Type B pancreatic cell (in vitro differentiated cells): Measurements from ENCODE around the gene PCSK1N. TPM values are rescaled to one million over a fixed set of nuclear protein-coding genes. Genes with fewer than 3 reads are reported as not detected.
A peak's percentile ranks its signal among the peaks of the same experiment; 100 is the strongest.

ENCODE experiments used
- DNase-seq: peaks from one replicate; pipeline ENCODE4 v3.0.0; 2021; ENCODE audit warnings: mixed read lengths; ENCODE audit not compliant: unreplicated experiment; ENCODE audit errors: extremely low spot score
- H3K27ac Mint-ChIP-seq: 2 replicates; pipeline ENCODE4 v1.8.0; 2021; ENCODE audit warnings: mild to moderate bottlenecking, mixed read lengths
- H3K27me3 Mint-ChIP-seq: 2 replicates; pipeline ENCODE4 v1.8.0; 2021; ENCODE audit warnings: mixed read lengths
- H3K36me3 Mint-ChIP-seq: 2 replicates; pipeline ENCODE4 v1.8.0; 2021; ENCODE audit warnings: mixed read lengths
- H3K4me1 Mint-ChIP-seq: one replicate; pipeline ENCODE4 v1.8.0; 2021; ENCODE audit warnings: mixed read lengths; ENCODE audit not compliant: unreplicated experiment
- H3K4me3 Mint-ChIP-seq: 2 replicates; pipeline ENCODE4 v1.8.0; 2021; ENCODE audit warnings: mild to moderate bottlenecking, mixed read lengths
- H3K9me3 Mint-ChIP-seq: 2 replicates; pipeline ENCODE4 v1.8.0; 2021; ENCODE audit warnings: mixed read lengths
- total RNA-seq: library from RNA; stranded (reverse); gene quantifications from 2 replicates; pipeline ENCODE4 v1.2.1, GENCODE V29; 2021; ENCODE audit warnings: low replicate concordance
- TF ChIP-seq, protein P1 (sequence below): fragments of 200-600 bp; sonication (generic); conservative IDR thresholded peaks from 2 replicates; pipeline ENCODE4 v1.5.0; 2021; ENCODE audit warnings: antibody characterized with exemption, mild to moderate bottlenecking

PCSK1N gene
- total RNA-seq, 1 donor from 2014 or later: 109 TPM

DNA sequence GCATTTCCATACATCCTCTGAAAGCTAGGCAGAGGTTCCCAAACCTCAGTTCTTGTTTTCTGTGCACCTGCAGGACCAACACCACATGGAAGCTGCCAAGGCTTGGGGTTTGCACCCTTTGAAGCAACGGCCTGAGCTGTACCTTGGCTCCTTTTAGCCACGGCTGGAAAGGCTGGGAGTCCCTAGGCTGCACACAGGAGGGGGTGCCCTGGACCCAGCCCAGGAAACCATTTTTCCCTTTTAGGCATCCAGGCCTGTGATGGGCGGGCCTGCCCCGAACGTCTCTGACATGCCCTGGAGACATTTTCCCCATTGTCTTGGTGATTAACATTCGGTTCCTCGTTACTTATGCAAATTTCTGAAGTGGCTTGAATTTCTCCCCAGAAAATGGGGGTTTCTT, 17.4 kb upstream of the PCSK1N start:
- TF ChIP-seq, protein P1, sequence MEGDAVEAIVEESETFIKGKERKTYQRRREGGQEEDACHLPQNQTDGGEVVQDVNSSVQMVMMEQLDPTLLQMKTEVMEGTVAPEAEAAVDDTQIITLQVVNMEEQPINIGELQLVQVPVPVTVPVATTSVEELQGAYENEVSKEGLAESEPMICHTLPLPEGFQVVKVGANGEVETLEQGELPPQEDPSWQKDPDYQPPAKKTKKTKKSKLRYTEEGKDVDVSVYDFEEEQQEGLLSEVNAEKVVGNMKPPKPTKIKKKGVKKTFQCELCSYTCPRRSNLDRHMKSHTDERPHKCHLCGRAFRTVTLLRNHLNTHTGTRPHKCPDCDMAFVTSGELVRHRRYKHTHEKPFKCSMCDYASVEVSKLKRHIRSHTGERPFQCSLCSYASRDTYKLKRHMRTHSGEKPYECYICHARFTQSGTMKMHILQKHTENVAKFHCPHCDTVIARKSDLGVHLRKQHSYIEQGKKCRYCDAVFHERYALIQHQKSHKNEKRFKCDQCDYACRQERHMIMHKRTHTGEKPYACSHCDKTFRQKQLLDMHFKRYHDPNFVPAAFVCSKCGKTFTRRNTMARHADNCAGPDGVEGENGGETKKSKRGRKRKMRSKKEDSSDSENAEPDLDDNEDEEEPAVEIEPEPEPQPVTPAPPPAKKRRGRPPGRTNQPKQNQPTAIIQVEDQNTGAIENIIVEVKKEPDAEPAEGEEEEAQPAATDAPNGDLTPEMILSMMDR: no peak
- no peak for DNase-seq
- Mint-ChIP-seq H3K9me3 (peaks cover 10% of the 10 kb centered on the region), H3K4me3 (no peak overlapping the region), H3K36me3 (no peaks in the 10 kb centered on the region), H3K4me1 (no peaks in the 10 kb centered on the region), H3K27me3 (peaks cover 4% of the 10 kb centered on the region), H3K27ac (no peak overlapping the region)

DNA sequence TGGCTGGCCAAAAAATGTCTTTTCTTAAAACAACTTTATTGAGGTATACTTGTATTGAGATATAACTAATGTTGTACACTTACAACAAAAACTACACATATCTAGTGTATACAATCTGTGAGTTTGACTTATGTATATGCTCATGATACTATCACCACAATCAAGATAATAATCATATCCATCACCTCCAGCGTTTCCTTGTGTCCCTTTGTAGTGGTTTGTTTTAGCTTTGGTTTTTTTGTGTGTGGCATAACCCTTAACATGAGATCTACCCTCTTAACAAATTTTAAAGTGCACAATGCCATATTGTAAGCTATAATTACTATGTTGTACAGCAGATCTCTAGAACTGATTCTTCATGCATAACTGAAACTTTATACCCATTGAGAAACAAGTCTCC, 13.4 kb upstream of the PCSK1N start:
- TF ChIP-seq, protein P1: no peak
- Mint-ChIP-seq H3K27me3 (no peaks in the 10 kb centered on the region), H3K4me1 (no peaks in the 10 kb centered on the region), H3K9me3 (peaks cover 10% of the 10 kb centered on the region), H3K36me3 (no peaks in the 10 kb centered on the region), H3K4me3 (no peak overlapping the region), H3K27ac (no peak overlapping the region)
- DNase-seq: no peak

DNA sequence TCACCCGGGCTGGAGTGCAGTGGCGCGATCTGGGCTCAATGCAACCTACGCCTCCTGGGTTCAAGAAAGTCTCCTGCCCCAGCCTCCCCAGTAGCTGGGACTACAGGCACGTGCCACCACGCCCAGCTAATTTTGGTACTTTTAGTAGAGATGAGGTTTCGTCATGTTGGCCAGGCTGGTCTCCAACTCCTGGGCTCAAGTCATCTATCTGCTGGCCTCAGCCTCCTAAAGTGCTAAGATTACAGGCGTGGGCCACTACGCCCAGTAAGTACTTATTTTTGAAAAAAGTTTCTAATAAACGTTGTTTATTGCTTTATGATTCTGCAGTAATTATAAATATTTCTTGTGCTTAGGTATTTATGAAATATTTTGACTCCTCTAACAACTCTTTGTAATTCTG, 4.3 kb upstream of the PCSK1N start:
- peaks cover 13% of the 10 kb centered on the region for H3K27me3 Mint-ChIP-seq
- no peaks in the 10 kb centered on the region for H3K36me3 Mint-ChIP-seq
- TF ChIP-seq, protein P1: no peak
- DNase-seq: no peak
- no peak overlapping the region for H3K27ac Mint-ChIP-seq
- H3K9me3 Mint-ChIP-seq: no peaks in the 10 kb centered on the region
- H3K4me1 Mint-ChIP-seq: no peaks in the 10 kb centered on the region
- no peak overlapping the region for H3K4me3 Mint-ChIP-seq

DNA sequence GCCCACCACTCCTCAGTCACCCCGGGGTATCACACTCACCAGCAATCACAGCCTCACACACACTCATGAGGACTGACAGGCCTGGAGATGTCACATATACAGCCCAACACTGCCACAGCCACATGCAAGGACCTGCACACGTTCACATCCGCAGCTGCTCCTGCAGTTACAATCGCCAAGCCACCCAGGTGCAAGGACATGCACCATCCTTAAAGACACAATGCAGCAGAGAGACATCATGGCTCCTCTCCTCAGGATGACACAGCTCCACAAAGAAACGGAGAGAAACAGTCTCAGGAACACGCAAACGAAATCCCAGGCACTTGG, 1.1 kb downstream of the PCSK1N start:
- Mint-ChIP-seq H3K4me3 (peak overlapping the region; percentile 91), H3K36me3 (no peaks in the 10 kb centered on the region), H3K4me1 (no peaks in the 10 kb centered on the region), H3K9me3 (no peaks in the 10 kb centered on the region), H3K27ac (peak overlapping the region; percentile 74), H3K27me3 (peaks cover 52% of the 10 kb centered on the region)
- TF ChIP-seq, protein P1: no peak
- DNase-seq: no peak

DNA sequence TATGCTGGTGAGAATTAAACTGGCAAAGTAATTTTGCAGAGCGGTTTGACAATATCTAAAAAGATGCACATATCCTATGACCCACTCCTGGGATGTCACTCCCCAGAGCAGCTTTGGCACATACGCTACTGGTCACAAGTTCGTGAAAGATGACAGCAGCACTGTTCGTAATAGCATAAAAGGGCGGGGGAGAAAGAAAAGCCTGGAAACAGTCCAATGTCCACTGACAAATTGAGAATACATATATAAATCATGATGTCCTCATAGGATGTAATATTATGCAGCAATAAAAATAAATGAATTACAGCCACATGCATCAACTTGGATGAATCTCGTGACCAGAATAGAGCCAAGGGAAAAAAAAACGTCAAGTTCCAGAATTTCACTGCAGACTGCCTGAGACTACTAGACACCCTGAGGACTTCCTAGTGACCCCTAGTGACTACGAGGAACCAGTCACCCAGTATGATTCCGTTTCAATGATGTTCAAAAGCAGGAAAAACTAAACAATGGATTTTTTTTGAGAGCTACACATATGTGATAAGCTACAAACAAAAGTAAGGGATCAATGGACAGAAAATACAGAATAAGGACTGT, 1.8 kb downstream of the PCSK1N start:
- no peaks in the 10 kb centered on the region for H3K4me1 Mint-ChIP-seq
- H3K27ac Mint-ChIP-seq: peak overlapping the region; percentile 56
- TF ChIP-seq, protein P1: no peak
- no peaks in the 10 kb centered on the region for H3K36me3 Mint-ChIP-seq
- peaks cover 53% of the 10 kb centered on the region for H3K27me3 Mint-ChIP-seq
- H3K4me3 Mint-ChIP-seq: peak overlapping the region; percentile 91
- no peaks in the 10 kb centered on the region for H3K9me3 Mint-ChIP-seq
- DNase-seq: no peak

DNA sequence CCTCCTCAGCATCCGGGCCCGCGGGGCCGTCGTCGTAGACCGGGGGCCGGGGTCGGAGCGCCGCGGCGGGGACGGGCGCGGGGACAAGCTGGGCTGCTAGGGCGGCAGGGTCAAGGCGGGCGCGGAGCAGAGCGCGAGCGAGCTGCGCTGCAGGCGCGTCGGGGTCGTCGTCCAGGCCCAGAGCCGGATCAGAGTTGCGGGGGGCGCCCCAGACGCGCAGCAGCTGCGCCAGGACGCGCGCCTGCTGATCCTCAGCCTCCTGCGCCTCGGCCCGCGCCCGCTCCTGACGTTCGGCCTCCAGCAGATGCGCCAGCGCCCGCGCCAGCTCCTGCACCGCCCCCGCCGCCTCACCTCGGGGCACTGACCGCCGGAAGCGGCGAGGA, 3.5 kb downstream of the PCSK1N start:
- no peak overlapping the region for H3K27ac Mint-ChIP-seq
- H3K4me3 Mint-ChIP-seq: no peak overlapping the region
- TF ChIP-seq, protein P1: no peak
- no peaks in the 10 kb centered on the region for H3K9me3 Mint-ChIP-seq
- H3K27me3 Mint-ChIP-seq: peaks cover 61% of the 10 kb centered on the region
- H3K4me1 Mint-ChIP-seq: no peaks in the 10 kb centered on the region
- peaks cover 4% of the 10 kb centered on the region for H3K36me3 Mint-ChIP-seq
- DNase-seq: no peak
